Measurements from ENCODE around the gene SPTB. TPM values are rescaled to one million over a fixed set of nuclear protein-coding genes. Genes with fewer than 3 reads are reported as not detected.
A peak's percentile ranks its signal among the peaks of the same experiment; 100 is the strongest.
"Not testable (repeated sequence)": the region's sequence is repeated elsewhere in the genome, so short reads cannot be mapped to it uniquely, and the experiment has no call there.

Gene SPTB
- total and polyA plus RNA-seq, 8 donors, result under 0.01 to 3.5 (median 0.55) TPM; not detected in 2

GRCh38 chr14:64914237-64915028 is 34.7 kb upstream of the SPTB start, which contains the start of gene CHURC1:
Gene CHURC1, plus strand, starts transcription at chr14:64914455. Its CDS starts 41 bp downstream, at chr14:64914496.
- intact Hi-C loops (cut with DNase I; ENCODE audit: low total_unique reads), result no loop called here
- 0 to 1% (median 0%) methylated on average over 27 to 49 of the region's 49 CpGs for WGBS, 5 donors
- TF ChIP-seq CTCF (IDR thresholded peaks at IDR 0.05), result no peak
- no peak for TF ChIP-seq EP300 (IDR thresholded peaks at IDR 0.05)
- TF ChIP-seq POLR2A (IDR thresholded peaks at IDR 0.05), result peak in 2 of 4 donors; percentile 43 to 57
- peak; percentile 72 to 98 (median 97) for TF ChIP-seq POLR2AphosphoS5 (IDR thresholded peaks at IDR 0.05)

GRCh38 chr14:64913477-64913876 is 33.8 kb upstream of the SPTB start:
- peaks cover 14 to 41% (median 29%) of the 10 kb centered on the region in 4 donors for H3K4me1 ChIP-seq
- intact Hi-C loops (cut with DNase I; ENCODE audit: low total_unique reads); H3K36me3 ChIP-seq; H3K9me3 ChIP-seq; DNase-seq; H3K27me3 ChIP-seq: not testable (repeated sequence)
- WGBS, 5 donors, result 33 to 76% (median 59%) methylated on average over 3 to 5 of the region's 5 CpGs
- H3K27ac ChIP-seq, result peak overlapping the region in 4 of 5 donors; percentile 93 to 99 (median 94)
- peak overlapping the region; percentile 68 to 98 (median 76) for H3K4me3 ChIP-seq

More at GRCh38 chr14:64914237-64915028, 34.7 kb upstream of the SPTB start, which contains the start of gene CHURC1:
- Histone ChIP-seq H3K4me1 (peaks cover 14 to 47% (median 35%) of the 10 kb centered on the region in 4 donors), H3K27ac (peak within 1 kb of the TSS; percentile 93 to 99 (median 94)), H3K27me3 (peaks cover 0 to 3% (median 0%) of the 10 kb centered on the region in 3 donors), H3K9me3 (no peaks in the 10 kb centered on the region), H3K36me3 (no peaks in the 10 kb centered on the region), H3K4me3 (peak within 1 kb of the TSS; percentile 68 to 98 (median 76))
- DNase-seq, result peak; percentile 99 to 100

- 0 to 98% (median 40%) methylated on average over 1 of the region's 1 CpG for WGBS, 5 donors
These were observed 32.6 kb upstream of the SPTB start for GRCh38 chr14:64912261-64912660.

GRCh38 chr14:64910847-64911495 is 31.3 kb upstream of the SPTB start:
- TF ChIP-seq POLR2A (IDR thresholded peaks at IDR 0.05) (no peak), CTCF (IDR thresholded peaks at IDR 0.05) (peak in 4 of 7 experiments; percentile 30 to 50 (median 38)), POLR2AphosphoS5 (IDR thresholded peaks at IDR 0.05) (no peak)
- H3K9me3 ChIP-seq, result no peaks in the 10 kb centered on the region
- no peaks in the 10 kb centered on the region for H3K36me3 ChIP-seq
- intact Hi-C loops (cut with DNase I; ENCODE audit: low total_unique reads), result no loop called here
- H3K27me3 ChIP-seq, result peaks cover 0 to 8% (median 3%) of the 10 kb centered on the region in 3 donors
- H3K27ac ChIP-seq, result no peak overlapping the region
- no peak overlapping the region for H3K4me3 ChIP-seq
- 16 to 31% (median 19%) methylated on average over 3 of the region's 3 CpGs for WGBS, 5 donors
- DNase-seq, result peak in 1 of 2 donors; percentile 51
- H3K4me1 ChIP-seq, result peaks cover 12 to 16% (median 14%) of the 10 kb centered on the region in 4 donors

More at GRCh38 chr14:64912261-64912660, 32.6 kb upstream of the SPTB start:
- peaks cover 14 to 29% (median 24%) of the 10 kb centered on the region in 4 donors for H3K4me1 ChIP-seq
- H3K27me3 ChIP-seq, result peaks cover 0 to 6% (median 0%) of the 10 kb centered on the region in 3 donors
- H3K36me3 ChIP-seq, result no peaks in the 10 kb centered on the region
- intact Hi-C loops (cut with DNase I; ENCODE audit: low total_unique reads), result no loop called here
- H3K27ac ChIP-seq, result no peak overlapping the region
- H3K9me3 ChIP-seq, result no peaks in the 10 kb centered on the region
- DNase-seq, result no peak
- TF ChIP-seq POLR2AphosphoS5 (IDR thresholded peaks at IDR 0.05) (no peak), POLR2A (IDR thresholded peaks at IDR 0.05) (no peak), CTCF (IDR thresholded peaks at IDR 0.05) (no peak)
- H3K4me3 ChIP-seq, result no peak overlapping the region
